HG03280 (cell line): ENCODE data around the gene GNA15.
"Not testable (repeated sequence)": the region's sequence is repeated elsewhere in the genome, so short reads cannot be mapped to it uniquely, and the experiment has no call there.

Source experiments
- ATAC-seq: cut with Tn5 transposase; IDR thresholded peaks from one replicate; pipeline ENCODE4 v1.9.1; 2021; ENCODE audit warnings: mild to moderate bottlenecking, moderate library complexity; ENCODE audit not compliant: unreplicated experiment

GNA15 gene

DNA sequence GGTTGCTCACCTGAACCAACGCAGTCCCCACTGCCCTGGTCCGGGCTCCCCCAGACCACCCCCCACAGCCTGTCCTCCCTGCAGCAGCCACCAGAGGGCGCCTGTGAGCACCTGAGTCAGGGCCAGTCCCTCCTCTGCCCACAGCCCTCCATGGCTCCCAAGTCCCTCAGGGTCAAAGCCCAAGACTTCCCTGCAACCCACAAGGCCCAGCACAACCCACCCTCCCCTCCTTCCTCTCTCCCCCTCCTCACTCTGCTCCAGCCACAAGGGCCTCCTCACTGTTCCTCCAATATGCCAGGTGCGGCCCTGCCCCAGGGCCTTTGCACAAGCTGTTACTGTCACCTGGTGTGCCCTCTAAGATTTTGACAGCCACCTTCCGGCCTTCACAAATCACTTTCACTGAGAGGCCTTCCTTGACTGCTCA lies 10.9 kb downstream of the GNA15 start:
- ATAC-seq = no peak

DNA sequence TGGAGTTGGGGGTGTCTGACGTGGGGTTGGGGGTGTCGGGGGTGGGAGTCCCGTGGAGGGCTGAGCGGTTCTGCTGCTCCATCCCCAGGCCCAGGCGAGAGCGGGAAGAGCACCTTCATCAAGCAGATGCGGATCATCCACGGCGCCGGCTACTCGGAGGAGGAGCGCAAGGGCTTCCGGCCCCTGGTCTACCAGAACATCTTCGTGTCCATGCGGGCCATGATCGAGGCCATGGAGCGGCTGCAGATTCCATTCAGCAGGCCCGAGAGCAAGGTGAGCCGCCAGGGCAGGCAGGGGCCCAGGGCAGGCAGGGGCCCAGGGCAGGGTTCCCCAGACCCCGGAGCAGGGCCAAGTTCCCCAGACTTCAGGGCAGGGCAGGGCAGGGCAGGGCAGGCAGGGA lies 12.7 kb downstream of the GNA15 start:
- ATAC-seq = no peak

DNA sequence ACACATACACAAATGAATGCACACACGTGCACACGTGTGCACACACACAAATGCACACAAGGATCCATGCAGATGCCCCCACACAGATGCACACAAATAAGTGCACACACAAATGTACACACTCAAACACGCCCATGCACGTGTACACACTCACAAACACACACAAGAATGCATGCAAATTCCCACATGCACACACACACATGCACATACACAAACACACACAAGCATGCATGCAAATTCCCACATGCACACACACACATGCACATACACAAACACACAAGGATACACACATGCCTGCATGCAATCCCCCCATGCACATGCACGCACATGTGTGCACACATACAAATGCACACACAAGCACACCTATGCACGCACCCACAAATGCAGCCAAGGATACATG lies 13.3 kb downstream of the GNA15 start:
- no peak for ATAC-seq

DNA sequence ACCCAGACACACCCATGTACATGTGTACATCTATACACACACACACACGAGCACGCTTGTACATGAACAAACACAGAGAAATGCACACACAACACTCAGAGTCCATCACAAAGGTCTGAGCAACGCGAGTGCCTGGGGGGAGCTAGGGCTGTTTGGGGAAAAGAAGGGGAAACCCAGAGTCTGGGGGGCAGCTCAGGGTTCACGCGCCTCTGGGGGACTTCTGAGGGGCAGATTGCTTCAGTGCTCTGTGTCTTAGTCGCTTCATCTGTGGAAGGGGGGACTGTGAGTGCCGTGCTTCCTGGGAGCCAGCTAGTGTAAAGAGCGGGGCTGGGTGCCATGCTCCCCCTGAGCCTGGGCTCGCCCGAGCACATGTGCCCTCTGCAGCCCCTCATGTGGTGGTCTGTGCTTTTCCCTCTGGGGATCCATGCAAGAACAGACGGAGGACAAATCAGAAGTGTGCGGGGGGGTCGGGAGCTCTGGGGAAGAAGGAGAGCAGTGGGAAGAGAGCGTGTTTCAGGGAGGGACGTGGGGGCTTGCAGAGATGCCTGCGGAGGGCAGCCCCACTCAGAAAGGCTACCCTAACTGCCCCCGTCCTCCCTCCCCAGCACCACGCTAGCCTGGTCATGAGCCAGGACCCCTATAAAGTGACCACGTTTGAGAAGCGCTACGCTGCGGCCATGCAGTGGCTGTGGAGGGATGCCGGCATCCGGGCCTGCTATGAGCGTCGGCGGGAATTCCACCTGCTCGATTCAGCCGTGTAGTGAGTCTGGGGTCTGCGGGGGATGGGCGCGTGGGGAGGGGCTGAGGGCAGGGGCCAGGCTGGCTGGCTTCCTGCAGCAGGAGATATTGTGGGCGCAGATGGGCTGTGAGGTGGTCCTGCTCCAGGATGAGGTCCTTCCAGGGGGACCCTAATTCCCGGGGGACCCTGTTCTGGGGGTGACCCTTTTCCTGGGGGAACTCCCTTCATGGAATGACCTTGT lies 14.0 kb downstream of the GNA15 start:
- no peak for ATAC-seq

DNA sequence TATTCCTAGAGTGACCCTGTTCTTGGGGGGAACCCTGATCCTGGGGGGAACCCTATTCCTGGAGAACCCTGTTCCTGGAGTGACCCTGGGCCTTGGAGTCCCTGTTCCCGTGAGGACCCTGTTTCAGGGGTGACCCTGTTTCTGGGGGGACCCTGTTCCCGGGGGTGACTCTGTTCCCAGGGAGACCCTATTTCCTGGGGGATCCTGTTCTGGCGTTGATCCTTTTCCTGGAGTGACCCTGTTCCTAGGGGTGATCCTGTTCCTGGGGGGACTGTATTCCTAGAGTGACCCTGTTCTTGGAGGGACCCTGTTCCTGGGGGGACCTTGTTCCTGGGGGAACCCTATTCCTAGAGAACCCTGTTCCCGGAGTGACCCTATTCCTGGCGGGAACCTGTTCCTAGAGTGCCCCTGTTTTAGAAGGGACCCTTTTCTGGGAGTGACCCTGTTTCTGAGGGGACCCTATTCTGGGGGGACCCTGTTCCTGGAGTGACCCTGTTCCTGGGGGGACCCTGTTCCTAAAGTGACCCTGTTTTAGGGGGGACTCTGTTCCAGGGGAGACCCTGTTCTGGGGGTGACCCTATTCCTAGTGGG lies 15.0 kb downstream of the GNA15 start:
- no peak for ATAC-seq

DNA sequence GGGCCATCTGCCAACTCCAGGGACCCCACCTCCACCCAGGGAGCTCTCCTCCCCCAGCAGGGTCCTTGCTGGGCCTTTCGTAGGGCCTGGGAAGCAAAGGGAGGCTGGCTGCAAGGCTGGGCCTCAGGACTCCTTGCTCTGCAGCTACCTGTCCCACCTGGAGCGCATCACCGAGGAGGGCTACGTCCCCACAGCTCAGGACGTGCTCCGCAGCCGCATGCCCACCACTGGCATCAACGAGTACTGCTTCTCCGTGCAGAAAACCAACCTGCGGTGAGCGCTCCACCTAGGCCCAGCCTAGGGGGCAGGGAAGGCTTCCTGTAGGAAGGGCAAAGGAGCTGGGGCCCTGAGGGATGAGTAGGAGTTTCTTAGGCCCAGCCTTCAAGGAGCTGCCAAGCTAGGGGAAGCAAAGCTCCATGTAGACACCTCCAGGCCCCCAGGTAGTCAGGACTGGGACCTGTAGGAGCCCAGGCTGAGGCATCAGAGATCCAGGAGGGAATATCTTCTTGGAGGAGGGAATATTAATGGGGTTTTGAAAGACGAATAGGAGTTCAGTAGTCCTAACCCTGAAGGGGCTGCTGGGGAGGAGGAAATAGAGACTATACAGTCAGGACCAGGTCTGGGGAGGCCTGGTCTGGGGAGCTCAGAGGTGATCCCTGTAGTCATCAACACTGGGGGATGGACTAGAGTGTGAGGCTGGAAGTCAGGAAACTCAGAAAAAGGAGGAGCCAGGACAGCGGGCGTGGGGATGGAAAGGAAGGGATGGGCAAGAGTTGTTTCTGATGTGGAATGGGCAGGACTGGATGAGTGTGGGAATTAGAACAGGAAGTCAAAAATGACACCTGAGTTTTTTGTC lies 16.0 kb downstream of the GNA15 start:
- no peak for ATAC-seq

DNA sequence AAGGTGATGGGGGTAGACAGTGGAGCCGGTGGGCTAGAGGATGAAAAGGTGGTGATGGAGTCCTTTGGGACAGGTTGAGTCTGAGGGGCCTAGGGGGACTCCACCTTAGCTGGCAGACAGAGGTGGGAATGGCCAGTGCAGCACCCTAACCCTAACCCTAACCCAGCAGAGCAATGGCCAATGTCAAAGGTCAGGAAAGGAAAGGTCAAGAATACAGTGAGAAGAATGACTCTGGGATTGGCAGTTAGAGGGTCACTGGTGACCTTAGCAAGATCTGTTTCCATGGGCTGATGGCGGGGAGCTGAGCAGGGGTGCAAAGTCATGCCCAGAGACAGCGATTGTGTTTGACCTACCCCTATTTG lies 16.6 kb downstream of the GNA15 start:
- ATAC-seq = no peak

DNA sequence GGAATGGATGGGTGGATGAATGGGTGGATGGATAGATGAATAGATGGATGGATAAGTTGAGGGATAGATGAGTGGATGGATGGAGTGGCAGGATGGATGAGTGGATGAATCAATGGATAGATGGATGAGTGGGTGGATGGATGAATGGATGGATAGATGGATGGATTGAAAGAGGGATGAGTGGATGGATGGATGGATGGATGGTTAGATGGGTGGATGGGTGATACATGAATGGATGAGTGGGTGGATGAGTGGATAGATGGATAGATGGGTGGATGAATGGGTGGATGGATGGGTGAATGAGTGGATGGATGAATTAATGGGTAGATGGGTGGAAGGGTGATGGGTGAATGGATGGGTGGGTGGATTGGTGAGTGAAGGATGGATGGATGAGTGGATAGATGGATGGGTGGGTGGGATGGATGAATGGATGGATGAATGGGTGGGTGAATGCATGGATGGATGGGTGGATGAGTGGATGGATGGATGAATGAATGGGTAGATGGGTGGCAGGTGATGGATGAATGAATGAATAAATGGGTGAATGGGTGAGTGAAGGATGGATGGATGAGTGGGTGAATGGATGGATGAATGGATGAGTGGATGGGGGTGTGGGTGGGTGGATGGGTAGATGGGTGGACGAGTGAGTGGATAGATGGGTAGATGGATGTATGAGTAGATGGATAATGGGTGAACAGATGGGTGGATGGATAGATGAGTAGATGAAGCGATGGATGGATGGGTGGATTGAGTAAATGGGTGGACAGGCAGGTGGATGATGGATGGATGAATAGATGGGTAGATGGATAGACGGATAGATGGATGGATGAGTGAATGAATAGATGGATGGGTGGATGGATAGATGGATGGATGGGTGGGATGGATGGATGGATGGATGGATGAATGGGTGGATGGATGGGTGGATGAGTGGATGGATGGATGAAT lies 17.7 kb downstream of the GNA15 start:
- ATAC-seq = no peak

DNA sequence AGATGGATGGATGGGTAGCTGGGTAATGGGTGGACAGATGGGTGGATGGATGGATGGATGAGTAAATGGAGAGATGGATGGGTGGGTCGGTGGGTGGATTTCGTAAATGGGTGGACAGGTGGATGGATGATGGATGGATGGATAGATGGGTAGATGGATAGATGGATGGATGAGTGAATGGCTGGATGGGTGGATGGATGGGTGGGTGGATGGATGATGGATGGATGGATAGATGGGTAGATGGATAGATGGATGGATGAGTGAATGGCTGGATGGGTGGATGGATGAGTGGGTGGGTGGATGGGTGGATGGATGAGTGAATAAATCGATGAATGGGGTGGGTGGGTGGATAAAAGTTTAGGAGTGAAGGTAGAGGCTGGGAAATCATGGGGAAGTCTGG lies 18.6 kb downstream of the GNA15 start:
- ATAC-seq = not testable (repeated sequence)

DNA sequence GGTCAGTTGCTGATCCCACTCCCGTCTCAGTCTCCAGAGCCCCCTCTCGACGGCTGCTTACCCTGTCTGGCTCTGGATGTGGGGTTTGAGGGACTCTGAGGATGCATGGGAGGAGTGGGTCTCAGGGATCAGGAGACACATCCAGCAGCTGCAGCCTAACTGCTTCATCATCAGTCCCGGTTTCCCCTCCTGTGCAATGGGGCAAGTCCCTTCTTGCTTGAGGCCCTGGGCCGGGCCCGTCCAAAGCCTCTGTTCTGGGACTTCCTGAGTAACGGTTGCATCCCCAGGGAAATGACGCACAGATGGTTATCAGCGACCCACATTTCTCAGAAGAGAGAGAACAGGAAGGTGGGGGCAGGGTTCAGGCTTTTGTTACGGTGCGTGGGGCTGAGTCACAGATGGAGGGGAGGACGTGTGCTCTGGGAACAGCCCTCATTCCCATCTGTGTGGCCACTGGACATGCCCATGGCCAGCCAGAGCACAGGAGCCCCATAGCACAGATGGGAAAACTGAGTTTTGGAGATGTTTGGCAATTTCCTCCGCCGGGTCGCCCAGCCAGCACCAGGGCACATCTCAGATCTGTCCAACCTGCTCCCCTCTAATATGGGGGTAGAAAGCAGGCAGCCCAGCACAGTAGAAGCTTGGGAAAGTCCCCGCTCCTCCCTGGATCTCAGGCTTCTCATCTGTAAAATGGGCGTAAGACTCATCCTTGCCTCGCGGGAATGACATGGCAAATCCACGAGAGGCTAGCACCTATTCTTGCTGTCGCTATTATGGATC lies 19.3 kb downstream of the GNA15 start:
- no peak for ATAC-seq

DNA sequence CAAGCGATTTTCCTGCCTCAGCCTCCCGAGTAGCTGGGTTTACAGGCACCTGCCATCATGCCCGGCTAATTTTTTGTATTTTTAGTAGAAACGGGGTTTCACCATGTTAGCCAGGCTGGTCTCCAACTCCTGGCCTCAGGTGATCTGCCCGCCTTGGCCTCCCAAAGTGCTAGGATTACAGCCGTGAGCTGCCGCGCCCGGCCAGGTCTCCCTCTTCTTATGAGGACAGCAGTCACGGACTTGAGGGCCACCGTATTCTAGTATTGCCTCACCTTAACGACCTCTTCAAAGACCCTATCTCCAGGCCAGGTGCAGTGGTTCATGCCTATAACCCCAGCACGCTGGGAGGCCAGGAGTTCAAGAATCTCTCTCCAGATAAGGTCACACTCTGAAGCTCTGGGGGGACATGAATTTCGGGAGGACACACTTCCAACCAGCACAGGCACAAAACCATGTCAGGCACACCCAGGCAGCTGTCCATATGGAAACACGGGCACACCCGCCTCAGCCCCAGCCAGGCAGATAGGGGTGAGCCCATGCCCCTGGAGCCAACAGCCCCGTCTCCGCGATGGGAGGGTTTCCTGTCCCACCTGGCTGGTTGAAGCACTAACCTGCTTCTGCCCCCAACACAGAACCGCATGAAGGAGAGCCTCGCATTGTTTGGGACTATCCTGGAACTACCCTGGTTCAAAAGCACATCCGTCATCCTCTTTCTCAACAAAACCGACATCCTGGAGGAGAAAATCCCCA lies 21.4 kb downstream of the GNA15 start:
- no peak for ATAC-seq

DNA sequence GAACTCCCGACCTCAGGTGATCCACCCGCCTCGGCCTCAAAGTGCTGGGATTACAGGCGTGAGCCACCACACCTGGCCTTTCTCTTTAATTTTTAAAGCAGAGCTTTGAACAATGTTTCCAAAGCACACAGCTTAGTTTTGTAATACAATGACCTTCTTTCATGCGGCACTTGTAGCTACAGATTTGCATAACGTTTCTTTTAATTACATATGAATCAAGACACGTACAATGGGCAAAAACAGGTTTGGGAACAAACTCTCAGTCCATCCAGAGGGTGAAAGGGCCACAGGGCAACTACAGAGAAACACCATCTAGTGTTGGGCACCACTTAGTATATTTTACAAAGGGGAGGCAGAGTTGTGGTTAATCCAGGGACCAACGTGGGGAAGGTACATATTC lies 23.7 kb downstream of the GNA15 start:
- no peak for ATAC-seq

DNA sequence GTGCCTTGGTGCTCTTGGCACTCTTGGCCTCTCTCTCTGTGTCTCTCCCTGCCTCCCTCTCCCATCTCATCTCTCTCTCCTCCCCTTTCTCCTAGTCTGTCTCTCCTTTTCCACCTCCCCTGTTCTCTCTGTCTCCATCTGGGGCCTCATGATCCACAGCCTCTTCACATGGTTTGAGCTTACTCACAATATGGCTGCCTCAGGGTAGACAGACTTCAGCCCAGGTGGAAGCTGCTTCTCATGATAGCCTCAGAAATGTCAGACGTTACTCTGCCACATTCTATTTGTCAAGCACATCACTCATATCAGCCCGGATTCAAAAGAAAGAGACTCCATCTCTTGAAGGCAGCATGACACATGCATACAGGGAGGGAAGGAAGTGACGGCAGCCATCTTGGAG lies 24.4 kb downstream of the GNA15 start:
- no peak for ATAC-seq

DNA sequence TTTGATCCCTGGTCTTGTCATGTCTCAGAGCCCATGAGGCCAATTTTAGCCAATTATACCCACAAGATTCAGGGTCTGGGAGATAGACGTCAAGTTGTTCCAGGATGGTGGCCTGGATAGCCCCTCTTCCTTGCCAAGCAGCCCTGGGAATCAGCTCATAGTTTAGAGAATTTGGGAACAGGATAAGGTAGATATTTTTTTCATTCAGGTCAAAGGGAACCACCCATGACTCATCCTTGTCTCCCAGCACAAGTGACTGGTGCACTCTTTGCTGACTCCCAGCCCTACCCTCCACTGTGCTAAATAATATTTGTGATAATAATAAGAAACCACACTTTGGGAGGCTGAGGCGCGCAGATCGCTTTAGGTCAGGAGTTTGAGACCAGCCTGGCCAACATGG lies 25.6 kb downstream of the GNA15 start:
- no peak for ATAC-seq

DNA sequence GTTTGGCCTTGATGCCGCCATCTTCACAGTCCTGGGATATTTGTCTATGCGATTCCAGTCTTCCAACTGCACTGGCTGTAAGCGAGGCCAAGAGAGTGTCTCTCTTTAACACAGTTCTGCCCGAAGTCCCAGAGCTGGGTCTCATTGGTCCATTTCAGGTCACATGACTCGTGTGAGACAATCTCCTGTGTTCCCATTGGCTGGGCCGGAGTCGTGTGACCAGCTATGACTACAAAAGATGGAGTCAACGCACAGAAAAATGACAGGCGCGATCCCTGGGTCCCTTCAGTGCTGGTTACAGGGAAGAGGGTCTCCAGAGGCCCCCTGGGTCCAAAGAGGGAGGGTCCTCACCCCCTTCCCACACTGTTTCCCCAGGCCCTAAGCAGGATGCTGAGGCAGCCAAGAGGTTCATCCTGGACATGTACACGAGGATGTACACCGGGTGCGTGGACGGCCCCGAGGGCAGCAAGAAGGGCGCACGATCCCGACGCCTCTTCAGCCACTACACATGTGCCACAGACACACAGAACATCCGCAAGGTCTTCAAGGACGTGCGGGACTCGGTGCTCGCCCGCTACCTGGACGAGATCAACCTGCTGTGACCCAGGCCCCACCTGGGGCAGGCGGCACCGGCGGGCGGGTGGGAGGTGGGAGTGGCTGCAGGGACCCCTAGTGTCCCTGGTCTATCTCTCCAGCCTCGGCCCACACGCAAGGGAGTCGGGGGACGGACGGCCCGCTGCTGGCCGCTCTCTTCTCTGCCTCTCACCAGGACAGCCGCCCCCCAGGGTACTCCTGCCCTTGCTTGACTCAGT lies 26.8 kb downstream of the GNA15 start:
- no peak for ATAC-seq

DNA sequence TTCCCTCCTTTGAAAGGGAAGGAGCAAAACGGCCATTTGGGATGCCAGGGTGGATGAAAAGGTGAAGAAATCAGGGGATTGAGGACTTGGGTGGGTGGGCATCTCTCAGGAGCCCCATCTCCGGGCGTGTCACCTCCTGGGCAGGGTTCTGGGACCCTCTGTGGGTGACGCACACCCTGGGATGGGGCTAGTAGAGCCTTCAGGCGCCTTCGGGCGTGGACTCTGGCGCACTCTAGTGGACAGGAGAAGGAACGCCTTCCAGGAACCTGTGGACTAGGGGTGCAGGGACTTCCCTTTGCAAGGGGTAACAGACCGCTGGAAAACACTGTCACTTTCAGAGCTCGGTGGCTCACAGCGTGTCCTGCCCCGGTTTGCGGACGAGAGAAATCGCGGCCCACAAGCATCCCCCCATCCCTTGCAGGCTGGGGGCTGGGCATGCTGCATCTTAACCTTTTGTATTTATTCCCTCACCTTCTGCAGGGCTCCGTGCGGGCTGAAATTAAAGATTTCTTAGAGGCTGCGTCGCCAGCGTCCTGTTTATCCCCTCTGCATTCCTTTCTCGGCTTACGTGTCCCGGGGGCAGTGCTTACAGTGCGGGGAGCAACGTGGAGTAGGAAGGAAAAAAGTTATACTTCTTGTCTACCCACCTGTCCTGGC lies 27.5 kb downstream of the GNA15 start:
- ATAC-seq = no peak

DNA sequence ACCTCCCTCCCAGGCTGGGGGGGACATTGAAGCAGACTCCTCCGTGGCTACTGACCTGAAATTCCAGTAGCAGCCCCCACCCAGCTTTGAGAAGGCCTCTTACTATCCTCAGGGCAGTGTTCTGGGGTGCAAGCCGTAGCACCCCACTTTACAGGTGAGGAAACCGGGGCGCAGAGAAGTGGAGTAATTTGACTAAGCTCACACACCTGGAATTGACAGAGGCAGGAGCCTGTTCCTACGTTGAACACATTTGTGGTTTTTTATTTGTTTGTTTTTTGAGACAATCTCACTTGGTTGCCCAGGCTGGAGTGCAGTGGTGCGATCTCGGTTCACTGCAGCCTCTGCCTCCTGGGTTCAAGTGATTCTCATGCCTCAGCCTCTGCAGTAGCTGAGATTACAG lies 28.1 kb downstream of the GNA15 start:
- ATAC-seq = no peak
